IPS-20b (cell line): ENCODE measurements around the gene NT5M.
"Not testable (repeated sequence)": the region's sequence is repeated elsewhere in the genome, so short reads cannot be mapped to it uniquely, and the experiment has no call there.

Experiments
- H3K27ac ChIP-seq: one replicate; pipeline ENCODE4 v1.5.1; 2013; ENCODE audit warnings: low read length
- H3K27me3 ChIP-seq: 2 replicates; pipeline ENCODE4 v1.6.1; 2013; ENCODE audit warnings: mild to moderate bottlenecking, low read length, inconsistent platforms; ENCODE audit not compliant: insufficient read depth
- H3K36me3 ChIP-seq: 2 replicates; pipeline ENCODE4 v1.6.1; 2013; ENCODE audit warnings: low read depth, mild to moderate bottlenecking, inconsistent platforms, low read length, moderate library complexity; ENCODE audit not compliant: insufficient read depth
- H3K4me1 ChIP-seq: 2 replicates; pipeline ENCODE4 v1.6.1; 2013; ENCODE audit warnings: mild to moderate bottlenecking, control low read depth, inconsistent platforms, low read length, moderate library complexity; ENCODE audit not compliant: insufficient read depth
- H3K4me3 ChIP-seq: 2 replicates; pipeline ENCODE4 v1.5.1; 2013; ENCODE audit warnings: mild to moderate bottlenecking, low read length, inconsistent platforms
- H3K9ac ChIP-seq: 2 replicates; pipeline ENCODE4 v1.6.1; 2013; ENCODE audit warnings: low read depth, mild to moderate bottlenecking, inconsistent platforms, low read length, moderate library complexity
- H3K9me3 ChIP-seq: 2 replicates; pipeline ENCODE4 v1.6.1; 2013; ENCODE audit warnings: mild to moderate bottlenecking, low read depth, low read length, inconsistent platforms; ENCODE audit not compliant: insufficient read depth

Gene NT5M

DNA sequence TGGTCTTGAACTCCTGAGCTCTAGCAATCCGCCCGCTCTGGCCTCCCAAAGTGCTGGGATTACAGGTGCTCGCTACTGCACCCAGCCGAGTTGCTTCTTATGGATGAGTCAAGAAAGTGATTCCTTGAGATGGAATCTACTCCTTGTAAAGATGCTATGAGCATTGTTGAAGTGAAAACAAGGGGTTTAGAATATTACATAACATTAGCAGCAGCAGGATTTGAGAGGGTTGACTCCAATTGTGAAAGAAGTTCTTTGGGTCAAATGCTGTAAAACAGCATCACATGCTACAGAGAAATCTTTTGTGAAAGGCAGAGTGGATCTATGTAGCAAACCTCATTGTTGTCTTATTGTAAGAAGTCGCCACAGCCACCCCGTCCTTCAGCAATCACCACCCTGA, 72.7 kb downstream of the NT5M start:
- no peaks in the 10 kb centered on the region for H3K27me3 ChIP-seq

DNA sequence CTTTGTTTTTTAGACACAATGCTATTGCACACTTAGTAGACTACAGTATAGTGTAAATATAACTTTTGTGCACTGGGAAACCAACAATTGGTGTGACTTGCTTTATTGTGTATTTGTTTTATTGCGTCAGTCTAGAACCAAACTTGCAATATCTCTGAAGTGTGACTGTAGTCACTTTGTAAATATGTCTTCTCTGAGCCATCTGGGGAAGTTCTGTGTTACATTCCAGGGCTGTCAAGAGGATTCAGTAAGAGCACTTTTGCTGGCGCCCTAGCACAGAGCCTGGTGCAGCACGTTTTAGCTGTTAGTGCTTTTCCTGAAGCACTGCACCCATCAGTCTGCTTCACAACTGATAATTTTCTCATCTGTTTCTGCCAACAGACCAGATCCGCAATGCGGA, 73.2 kb downstream of the NT5M start:
- no peak overlapping the region for H3K9ac ChIP-seq
- H3K27ac ChIP-seq, result no peak overlapping the region
- H3K36me3 ChIP-seq, result no peaks in the 10 kb centered on the region
- no peaks in the 10 kb centered on the region for H3K4me1 ChIP-seq
- no peak overlapping the region for H3K4me3 ChIP-seq
- H3K9me3 ChIP-seq, result no peaks in the 10 kb centered on the region
- no peaks in the 10 kb centered on the region for H3K27me3 ChIP-seq

More for the DNA sequence above, 72.7 kb downstream of the NT5M start:
- no peaks in the 10 kb centered on the region for H3K9me3 ChIP-seq
- H3K4me1 ChIP-seq, result no peaks in the 10 kb centered on the region
- H3K9ac ChIP-seq, result no peak overlapping the region
- no peaks in the 10 kb centered on the region for H3K36me3 ChIP-seq
- H3K27ac ChIP-seq, result no peak overlapping the region
- no peak overlapping the region for H3K4me3 ChIP-seq

DNA sequence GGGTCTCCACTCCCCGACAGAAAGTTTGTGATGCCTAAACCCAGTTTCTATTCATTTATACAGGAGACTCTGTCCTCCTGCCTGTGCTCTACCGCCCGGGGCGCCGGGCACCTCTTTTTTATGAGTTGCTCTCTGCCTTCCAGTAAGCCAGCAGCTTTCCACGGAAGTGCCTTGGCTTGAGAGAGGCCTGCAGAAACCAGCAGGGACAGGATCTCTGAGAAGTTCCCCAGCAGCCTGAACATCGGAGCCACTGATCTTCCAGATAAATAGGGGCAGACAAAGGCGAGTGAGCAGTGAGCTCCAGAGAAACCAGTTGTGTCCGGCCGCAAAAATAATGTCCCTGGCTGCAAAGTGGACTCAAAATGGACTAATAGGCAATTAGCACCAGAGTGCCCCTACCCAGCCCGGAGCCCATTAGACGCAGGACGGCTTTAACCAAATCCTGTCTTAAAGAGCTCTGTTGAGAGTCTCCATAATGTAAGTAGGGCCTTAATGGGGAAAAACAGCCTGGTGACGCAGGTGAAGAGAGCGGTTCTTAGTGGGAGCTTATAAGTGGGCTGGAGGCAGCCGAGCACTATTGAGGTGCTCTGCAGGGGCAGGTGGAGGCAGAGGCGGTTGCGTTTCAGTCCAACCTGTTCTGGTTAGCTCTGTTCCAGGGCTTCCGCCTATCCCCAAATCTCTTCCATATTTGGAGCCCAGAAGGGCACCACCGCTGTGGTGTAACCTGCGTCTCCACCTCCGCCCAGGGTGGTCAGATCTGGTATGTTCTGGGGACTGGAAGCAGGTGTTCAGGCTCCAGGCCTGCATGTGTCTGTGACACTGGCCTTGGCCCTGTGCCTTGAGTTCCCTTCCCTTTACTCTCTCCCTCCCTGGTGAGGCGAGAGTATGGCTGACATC, 74.1 kb downstream of the NT5M start:
- H3K9me3 ChIP-seq, result no peaks in the 10 kb centered on the region
- no peak overlapping the region for H3K4me3 ChIP-seq
- H3K27ac ChIP-seq, result no peak overlapping the region
- H3K36me3 ChIP-seq, result no peaks in the 10 kb centered on the region
- no peaks in the 10 kb centered on the region for H3K27me3 ChIP-seq
- H3K4me1 ChIP-seq, result no peaks in the 10 kb centered on the region
- no peak overlapping the region for H3K9ac ChIP-seq

DNA sequence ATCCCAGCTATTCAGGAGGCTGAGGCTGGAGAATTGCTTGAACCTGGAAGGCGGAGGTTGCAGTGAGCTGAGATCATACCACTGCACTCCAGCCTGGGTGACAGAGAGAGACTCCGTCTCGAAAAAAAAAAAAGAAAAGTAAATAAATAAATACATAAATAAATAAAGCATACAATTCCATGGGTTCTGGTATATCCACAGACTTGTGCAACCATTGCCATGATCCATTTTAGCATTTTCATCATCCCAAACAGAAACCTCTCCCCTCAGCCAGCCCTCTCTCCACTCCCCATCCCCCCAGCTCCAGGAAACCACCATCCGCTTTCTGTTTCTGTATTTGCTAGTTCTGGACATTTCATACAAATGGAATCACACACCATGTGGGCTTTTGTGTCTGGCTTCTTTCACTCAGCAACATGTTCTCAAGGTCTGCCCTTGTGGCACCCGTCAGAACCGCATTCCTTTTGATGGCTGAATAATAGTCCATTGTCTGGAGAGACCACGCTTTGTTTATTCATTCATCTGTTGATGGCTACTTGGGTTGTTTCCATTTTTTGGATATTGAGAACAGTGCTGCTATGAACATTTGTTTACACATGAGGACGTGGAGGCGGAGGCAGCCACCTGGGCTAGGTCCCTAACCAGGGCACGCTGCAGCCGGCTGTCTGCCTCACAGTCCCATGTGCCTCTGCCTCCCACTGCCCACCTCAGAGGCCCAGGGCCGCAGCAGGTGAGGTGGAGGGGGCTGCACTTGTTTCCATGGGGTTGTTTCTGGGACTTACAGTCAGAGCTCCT, 76.2 kb downstream of the NT5M start:
- H3K27me3 ChIP-seq, result no peaks in the 10 kb centered on the region
- no peaks in the 10 kb centered on the region for H3K9me3 ChIP-seq
- no peaks in the 10 kb centered on the region for H3K4me1 ChIP-seq
- no peaks in the 10 kb centered on the region for H3K36me3 ChIP-seq
- H3K9ac ChIP-seq, result no peak overlapping the region
- no peak overlapping the region for H3K4me3 ChIP-seq
- H3K27ac ChIP-seq, result no peak overlapping the region

DNA sequence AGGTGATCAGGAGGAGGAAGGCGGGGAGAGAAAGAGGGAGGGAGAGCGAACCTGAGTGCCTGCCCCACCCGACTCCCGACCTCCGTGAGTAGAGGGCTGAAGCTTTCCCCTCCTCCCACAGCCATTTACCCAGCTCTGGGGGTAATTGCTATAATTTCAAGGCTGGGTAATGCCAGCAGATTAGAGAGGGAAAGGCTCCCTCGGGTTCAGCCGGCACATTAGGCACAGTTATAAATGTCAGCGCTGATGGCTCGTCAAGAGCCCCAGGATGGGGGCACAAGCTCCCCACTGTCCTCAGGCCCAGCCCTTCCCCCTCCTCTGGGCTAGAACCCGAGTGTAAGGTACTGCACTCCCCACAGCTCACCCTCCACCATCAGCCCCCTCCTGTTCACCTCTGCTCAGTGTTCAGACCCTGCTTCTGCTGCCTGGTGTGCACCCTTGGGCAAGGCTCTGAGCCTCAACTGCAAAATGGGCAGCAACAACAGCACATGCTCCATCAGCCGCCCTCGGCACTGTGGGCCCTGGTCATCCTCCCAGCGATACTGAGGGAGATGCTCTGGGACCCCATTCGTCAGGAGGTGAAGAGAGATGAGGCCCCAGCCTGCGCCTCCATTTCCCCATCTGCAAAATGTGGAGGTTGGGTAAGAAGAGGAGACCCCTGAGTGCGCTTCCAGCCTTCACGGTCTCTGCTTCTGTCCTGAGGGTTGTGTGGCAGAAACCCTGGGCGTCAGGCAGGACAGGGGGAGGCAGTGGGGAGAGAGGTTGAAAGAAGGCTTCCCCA, 77.2 kb downstream of the NT5M start:
- no peaks in the 10 kb centered on the region for H3K4me1 ChIP-seq
- no peaks in the 10 kb centered on the region for H3K27me3 ChIP-seq
- no peak overlapping the region for H3K4me3 ChIP-seq
- H3K36me3 ChIP-seq, result no peaks in the 10 kb centered on the region
- no peak overlapping the region for H3K9ac ChIP-seq
- H3K9me3 ChIP-seq, result no peaks in the 10 kb centered on the region
- H3K27ac ChIP-seq, result no peak overlapping the region

DNA sequence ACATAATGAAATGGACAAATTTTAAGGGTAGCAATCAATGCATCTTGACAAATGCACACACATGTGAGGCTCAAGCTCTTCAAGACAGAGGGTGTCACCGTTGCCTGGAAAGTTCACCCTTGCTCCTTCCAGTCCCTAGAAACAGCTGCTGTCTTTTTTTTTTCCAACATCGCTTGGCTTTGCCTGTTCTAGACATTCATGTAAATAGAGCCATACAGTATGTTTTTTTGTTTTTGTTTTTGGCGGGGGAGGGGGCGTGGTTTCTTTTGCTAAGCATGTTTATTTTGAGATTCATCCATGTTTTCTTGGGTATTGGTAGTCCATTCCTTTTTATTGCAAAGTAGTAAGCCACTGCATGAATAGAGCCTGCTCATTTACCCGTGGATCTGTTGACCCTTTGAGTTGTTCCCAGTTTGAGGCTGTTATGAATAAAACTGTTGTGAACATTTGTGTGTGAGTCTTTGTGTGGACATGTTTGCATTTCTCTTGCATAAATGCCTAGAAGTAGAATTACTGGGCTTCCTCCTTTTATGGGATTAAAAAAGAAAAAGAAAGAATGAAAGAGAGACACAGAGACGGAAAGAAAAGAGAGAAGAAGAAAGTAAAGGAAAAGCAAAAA, 78.4 kb downstream of the NT5M start:
- Histone ChIP-seq H3K9me3 (no peaks in the 10 kb centered on the region), H3K4me3 (no peak overlapping the region), H3K4me1 (no peaks in the 10 kb centered on the region), H3K9ac (no peak overlapping the region), H3K27me3 (no peaks in the 10 kb centered on the region), H3K27ac (no peak overlapping the region), H3K36me3 (no peaks in the 10 kb centered on the region)

DNA sequence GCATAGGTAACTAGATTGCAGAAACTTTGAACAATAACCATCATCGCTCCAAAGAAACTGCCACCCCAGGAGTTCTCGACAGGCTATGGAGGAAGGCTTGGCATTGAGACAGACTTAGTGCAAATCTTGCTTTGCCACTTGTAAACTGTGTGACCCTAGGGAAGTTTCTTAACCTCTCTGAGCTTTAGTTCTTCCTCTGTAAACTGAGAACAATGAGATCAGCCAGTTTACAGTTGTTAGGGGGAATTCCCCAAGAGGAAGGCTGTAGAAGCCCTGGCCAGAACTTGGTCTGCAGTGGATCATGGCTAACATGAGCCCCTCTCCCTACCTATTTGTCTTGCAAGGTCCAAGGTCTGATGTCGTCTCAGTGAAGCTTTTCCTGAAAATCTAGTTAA, 78.9 kb downstream of the NT5M start:
- H3K36me3 ChIP-seq, result no peaks in the 10 kb centered on the region
- H3K9me3 ChIP-seq, result no peaks in the 10 kb centered on the region
- no peak overlapping the region for H3K27ac ChIP-seq
- H3K27me3 ChIP-seq, result no peaks in the 10 kb centered on the region
- no peak overlapping the region for H3K4me3 ChIP-seq
- no peaks in the 10 kb centered on the region for H3K4me1 ChIP-seq
- no peak overlapping the region for H3K9ac ChIP-seq

DNA sequence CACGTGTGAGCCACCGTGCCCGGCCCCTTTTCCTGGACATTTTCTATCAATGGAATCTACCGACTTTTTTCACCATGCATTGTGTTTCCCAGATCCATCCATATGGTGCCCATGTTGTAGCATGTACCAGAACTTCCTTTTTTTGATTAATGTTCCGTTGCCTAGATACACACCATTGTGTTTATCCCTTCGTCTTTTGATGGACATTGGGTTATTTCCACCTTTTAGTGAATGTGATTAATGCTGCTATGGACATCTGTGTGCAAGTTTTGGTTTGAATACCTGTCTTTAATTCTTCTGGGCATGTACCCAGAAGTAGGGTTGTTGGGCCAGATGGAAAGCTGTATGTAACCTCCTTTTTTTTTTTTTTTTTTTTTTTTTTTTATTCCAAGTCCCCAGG, 79.8 kb downstream of the NT5M start:
- H3K9me3 ChIP-seq, result no peaks in the 10 kb centered on the region
- no peaks in the 10 kb centered on the region for H3K4me1 ChIP-seq
- H3K27ac ChIP-seq, result no peak overlapping the region
- no peaks in the 10 kb centered on the region for H3K36me3 ChIP-seq
- no peak overlapping the region for H3K4me3 ChIP-seq
- no peaks in the 10 kb centered on the region for H3K27me3 ChIP-seq
- no peak overlapping the region for H3K9ac ChIP-seq

DNA sequence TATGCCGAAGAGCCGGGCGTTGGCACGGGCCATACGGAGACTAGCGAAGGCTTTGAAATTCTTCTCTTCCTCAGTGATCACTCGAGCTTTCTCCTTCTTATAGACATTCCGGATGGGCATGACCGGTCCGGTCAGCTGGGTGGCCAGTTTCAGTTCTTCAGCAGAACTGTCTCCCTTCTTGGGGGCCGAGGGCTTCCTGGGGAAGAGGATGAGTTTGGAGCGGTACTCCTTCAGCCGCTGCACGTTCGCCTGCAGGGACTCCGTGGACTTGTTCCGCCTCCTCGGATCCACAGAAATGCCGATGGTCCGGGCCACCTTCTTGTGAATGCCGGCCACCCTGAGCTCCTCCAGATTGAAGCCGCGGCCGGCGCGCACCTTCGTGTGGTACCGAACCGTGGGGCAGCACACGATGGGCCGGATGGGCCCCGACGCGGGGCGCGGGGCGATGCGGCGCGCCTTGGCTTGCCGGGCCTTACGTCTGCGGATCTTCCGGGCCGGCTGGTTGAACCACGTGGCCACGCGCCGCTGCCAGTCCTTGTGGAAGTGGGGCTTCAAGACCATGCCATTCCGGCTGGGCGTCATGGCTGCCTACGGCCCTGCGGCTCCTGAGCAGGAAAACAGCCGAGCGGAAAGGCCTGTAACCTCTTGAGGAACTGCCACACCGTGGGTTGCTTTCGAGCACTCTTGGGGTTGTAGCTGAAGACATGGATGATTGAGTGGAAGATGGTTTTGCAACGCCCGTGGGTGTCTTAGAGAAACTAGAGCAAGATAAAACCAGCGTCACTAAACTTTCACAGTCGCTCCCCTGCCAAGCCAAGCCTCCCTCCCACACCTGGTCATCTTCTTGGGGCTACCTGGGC, 80.5 kb downstream of the NT5M start:
- H3K9me3 ChIP-seq, H3K4me3 ChIP-seq: not testable (repeated sequence)

DNA sequence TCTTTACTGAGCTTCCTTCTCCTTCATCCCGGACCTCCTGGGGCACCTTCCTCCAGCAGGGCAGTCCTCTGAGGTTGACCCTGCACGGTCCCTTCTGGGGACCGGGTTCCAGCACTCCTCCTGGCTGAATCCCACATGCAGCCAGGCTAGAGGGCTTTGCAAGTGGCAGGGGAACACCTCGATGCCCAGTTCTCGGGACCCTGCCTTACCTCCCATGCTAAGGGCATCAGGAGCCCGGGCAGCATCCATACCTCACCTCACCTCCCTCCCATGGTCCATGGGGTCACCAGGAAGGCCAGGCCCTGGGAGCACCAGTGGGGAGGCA, 81.1 kb downstream of the NT5M start:
- H3K9me3 ChIP-seq, result no peaks in the 10 kb centered on the region
- H3K36me3 ChIP-seq, result no peaks in the 10 kb centered on the region
- no peaks in the 10 kb centered on the region for H3K27me3 ChIP-seq
- H3K4me1 ChIP-seq, result no peaks in the 10 kb centered on the region
- no peak overlapping the region for H3K27ac ChIP-seq
- H3K4me3 ChIP-seq, result no peak overlapping the region
- H3K9ac ChIP-seq, result no peak overlapping the region

More for the DNA sequence above, 80.5 kb downstream of the NT5M start:
- not testable (repeated sequence) for H3K4me1 ChIP-seq, H3K9ac ChIP-seq, H3K27me3 ChIP-seq, H3K36me3 ChIP-seq, H3K27ac ChIP-seq

DNA sequence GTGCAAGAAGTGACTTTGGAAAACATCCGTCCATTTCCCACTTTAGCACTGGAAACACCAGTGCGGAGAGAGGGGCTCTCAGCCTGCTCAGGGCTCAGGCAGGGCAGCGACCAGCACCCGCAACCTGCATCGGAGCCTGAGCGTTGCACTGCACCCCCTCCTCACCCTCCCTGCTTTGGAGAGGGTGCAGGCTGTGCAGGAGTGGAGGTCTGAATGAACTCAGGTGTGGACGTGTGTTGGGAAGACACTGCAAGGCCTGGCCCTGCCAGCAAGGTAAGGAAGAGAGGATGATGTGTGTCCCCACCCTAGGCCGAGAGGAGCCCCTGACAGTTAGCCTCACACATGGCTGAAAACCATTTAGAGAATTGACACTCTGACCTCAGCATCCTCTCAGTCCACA, 81.8 kb downstream of the NT5M start:
- no peak overlapping the region for H3K4me3 ChIP-seq
- no peaks in the 10 kb centered on the region for H3K27me3 ChIP-seq
- H3K4me1 ChIP-seq, result no peaks in the 10 kb centered on the region
- no peaks in the 10 kb centered on the region for H3K9me3 ChIP-seq
- no peak overlapping the region for H3K27ac ChIP-seq
- H3K9ac ChIP-seq, result no peak overlapping the region
- H3K36me3 ChIP-seq, result no peaks in the 10 kb centered on the region
